Measurements from ENCODE around the gene CACNA1G.

The CACNA1G gene

GRCh38 chr17:50659179-50659578 is 98.7 kb downstream of the CACNA1G start:
- DNase-seq = no peak

- DNase-seq = no peak
Measured at GRCh38 chr17:50660042-50660886, 99.7 kb downstream of the CACNA1G start.

- no peak for DNase-seq
Measured at GRCh38 chr17:50660887-50661345, 100.4 kb downstream of the CACNA1G start.

GRCh38 chr17:50661348-50661747 is 100.8 kb downstream of the CACNA1G start:
- DNase-seq = no peak

GRCh38 chr17:50661795-50662391 is 101.4 kb downstream of the CACNA1G start:
- no peak for DNase-seq

GRCh38 chr17:50662632-50663225 is 102.2 kb downstream of the CACNA1G start:
- no peak for DNase-seq

- no peak for DNase-seq
Measured at GRCh38 chr17:50663812-50664374, 103.4 kb downstream of the CACNA1G start.

- no peak for DNase-seq
Measured at GRCh38 chr17:50664788-50665458, 104.4 kb downstream of the CACNA1G start.

- DNase-seq = no peak
Measured at GRCh38 chr17:50665838-50666237, 105.3 kb downstream of the CACNA1G start.

GRCh38 chr17:50666316-50666715 is 105.8 kb downstream of the CACNA1G start:
- no peak for DNase-seq

GRCh38 chr17:50667259-50668024 is 106.9 kb downstream of the CACNA1G start:
- DNase-seq = no peak

- DNase-seq = no peak
Measured at GRCh38 chr17:50668025-50668837, 107.7 kb downstream of the CACNA1G start.

GRCh38 chr17:50668838-50669581 is 108.5 kb downstream of the CACNA1G start:
- no peak for DNase-seq

- DNase-seq = no peak
Measured at GRCh38 chr17:50672071-50672470, 111.6 kb downstream of the CACNA1G start.

- DNase-seq = no peak
Measured at GRCh38 chr17:50672831-50673551, 112.5 kb downstream of the CACNA1G start.

- DNase-seq = no peak
Measured at GRCh38 chr17:50675190-50675589, 114.7 kb downstream of the CACNA1G start.

GRCh38 chr17:50675627-50676026 is 115.1 kb downstream of the CACNA1G start:
- no peak for DNase-seq

- DNase-seq = no peak
Measured at GRCh38 chr17:50676065-50676975, 115.8 kb downstream of the CACNA1G start.
